ENCODE results near the gene FBXW8. TPM values are rescaled to one million over a fixed set of nuclear protein-coding genes. Genes with fewer than 3 reads are reported as not detected.

The FBXW8 gene
- total RNA-seq, 2 donors from 2014 or later: 10.0 to 10.4 TPM

DNA sequence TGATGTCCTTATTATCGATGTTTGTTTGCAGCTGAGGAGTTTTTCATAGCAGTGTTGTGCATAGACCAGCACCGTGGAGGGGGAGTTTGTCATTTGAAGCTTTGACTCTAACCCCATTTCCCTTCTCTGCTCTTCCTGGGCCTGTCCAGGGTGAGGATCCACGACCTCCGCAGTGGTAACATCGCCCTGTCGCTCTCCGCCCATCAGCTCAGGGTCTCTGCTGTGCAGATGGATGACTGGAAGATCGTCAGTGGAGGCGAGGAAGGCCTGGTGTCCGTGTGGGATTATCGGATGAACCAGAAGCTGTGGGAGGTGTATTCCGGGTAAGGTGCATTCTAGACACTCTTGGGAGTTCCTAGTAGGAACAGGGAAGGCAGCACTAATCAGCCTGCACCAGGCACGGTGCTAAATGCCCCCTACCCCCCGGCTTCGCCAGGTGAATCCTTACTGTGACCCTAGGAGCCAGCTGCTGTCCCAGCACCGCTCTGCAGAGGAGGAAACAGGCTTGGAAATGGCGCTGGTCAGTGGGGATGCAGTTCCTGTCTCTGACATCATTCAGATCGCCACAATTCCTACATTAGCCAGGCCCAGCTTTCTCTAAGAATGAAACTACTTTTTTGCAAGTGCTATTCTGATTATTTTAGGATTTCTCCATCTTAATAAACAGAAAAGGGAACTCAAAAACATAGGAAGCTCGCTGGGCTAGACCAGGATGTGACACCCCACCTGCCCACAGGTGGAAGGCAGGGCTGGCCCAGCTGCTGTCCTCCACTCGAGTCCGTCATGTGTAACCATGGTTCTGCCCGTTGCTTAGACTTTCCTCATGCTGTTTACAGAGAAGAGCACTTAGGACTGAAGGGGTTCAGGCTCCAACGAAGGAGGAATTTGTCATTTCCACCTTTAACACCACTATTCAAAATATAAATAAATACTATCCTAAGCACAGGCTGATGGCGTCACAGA is 113.5 kb downstream of the FBXW8 start:
- Mint-ChIP-seq H3K27me3 (ENCODE audit: low read depth) (no peaks in the 10 kb centered on the region), H3K4me1 (ENCODE audit: low read depth) (peaks cover 8% of the 10 kb centered on the region), H3K4me3 (no peak overlapping the region), H3K9me3 (no peaks in the 10 kb centered on the region), H3K36me3 (ENCODE audit: insufficient read depth in 2 of 2) (peaks cover 0 to 13% of the 10 kb centered on the region in 2 donors), H3K27ac (no peak overlapping the region)
- no peak for DNase-seq
- no peak for ATAC-seq (replicated peaks in 1 of 2)

DNA sequence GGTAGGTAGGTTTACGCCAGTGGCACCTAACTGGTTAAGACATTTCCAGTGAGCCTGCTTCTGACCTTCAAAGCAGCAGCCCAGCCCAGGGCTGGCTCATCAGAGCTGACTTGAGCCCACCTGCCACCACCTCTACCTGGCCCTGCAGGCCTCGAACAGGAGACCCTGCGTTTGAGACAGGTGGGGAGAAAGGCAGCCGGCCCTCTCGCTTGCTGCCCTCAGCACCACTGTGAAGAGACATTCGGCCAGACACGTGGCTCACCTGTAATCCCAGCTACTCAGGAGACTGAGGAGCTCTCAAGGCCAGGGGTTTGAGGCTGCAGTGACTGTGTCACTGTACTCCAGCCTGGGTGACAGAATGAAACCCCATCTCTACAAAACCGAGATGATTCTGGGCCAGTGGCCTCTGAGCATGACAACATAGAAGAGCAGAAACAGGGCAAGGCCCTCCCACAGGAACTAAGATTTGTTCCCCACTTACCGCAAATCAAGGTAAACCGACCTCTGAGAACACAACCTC is 114.3 kb downstream of the FBXW8 start:
- DNase-seq (no peak), ATAC-seq (replicated peaks in 1 of 2) (peak in 1 of 2 donors; percentile 4)
- Mint-ChIP-seq H3K9me3 (no peaks in the 10 kb centered on the region), H3K27me3 (ENCODE audit: low read depth) (no peaks in the 10 kb centered on the region), H3K4me3 (no peak overlapping the region), H3K36me3 (ENCODE audit: insufficient read depth in 2 of 2) (peaks cover 0 to 13% of the 10 kb centered on the region in 2 donors), H3K4me1 (ENCODE audit: low read depth) (peaks cover 8% of the 10 kb centered on the region), H3K27ac (no peak overlapping the region)

DNA sequence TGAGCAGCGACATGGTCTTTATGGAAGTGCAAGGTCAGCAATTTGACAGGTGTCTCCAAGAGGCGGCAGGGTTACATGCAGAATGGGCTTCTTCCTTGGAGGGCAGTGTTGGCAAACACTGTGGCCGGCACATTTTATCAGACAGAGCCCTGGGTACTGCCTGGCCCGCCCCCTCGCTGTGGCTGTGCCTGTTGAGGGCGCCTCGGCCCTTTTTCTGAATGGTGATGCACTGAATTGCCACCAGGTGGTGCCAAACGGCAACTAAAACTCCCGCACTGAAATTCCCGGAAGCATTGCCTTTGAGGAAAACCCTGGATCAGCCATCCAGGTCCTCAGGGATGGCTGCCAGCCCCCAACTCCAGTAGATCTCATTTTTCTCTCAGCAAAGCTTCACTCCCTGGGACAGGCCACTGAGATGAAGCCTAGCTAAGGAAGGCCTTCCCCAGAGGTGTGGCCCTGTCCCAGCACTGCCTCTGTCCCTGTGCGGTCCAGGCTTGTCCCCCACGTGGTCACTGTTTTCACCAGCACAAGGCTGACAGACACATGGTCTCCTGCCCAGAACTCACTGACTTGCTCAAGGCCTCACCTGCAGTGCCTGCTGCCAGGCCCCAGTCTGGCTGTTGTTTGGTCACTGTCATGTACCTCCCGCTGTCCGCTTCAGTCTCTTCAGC is 114.9 kb downstream of the FBXW8 start:
- peaks cover 0 to 13% of the 10 kb centered on the region in 2 donors for H3K36me3 Mint-ChIP-seq (ENCODE audit: insufficient read depth in 2 of 2)
- peak overlapping the region; percentile 80 for H3K27ac Mint-ChIP-seq
- DNase-seq: peak; percentile 31 to 51
- H3K4me1 Mint-ChIP-seq (ENCODE audit: low read depth): peaks cover 8% of the 10 kb centered on the region
- ATAC-seq (replicated peaks in 1 of 2): peak; percentile 67 to 72
- no peaks in the 10 kb centered on the region for H3K9me3 Mint-ChIP-seq
- H3K27me3 Mint-ChIP-seq (ENCODE audit: low read depth): no peaks in the 10 kb centered on the region
- H3K4me3 Mint-ChIP-seq: no peak overlapping the region

DNA sequence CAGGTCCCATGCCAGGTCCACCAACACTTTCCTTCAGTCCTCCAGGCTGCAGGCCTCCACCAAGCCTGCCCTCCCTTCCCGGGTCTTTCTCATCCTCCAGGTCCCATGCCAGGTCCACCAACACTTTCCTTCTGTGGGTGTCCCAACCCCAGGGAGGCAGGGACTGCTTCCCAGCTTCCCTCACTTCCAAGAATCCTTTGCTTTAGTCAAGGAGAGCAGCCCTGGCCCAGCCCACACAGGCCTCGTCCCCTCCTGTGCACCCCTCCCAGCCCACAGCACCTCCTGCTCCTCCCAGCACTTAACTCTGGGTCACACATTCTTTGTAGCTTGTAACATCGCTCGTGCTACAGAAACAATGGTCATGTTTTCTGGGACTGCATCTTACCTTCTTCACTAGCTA is 115.6 kb downstream of the FBXW8 start:
- Mint-ChIP-seq H3K4me3 (no peak overlapping the region), H3K4me1 (ENCODE audit: low read depth) (peaks cover 8% of the 10 kb centered on the region), H3K27me3 (ENCODE audit: low read depth) (no peaks in the 10 kb centered on the region), H3K9me3 (no peaks in the 10 kb centered on the region), H3K27ac (peak overlapping the region; percentile 54), H3K36me3 (ENCODE audit: insufficient read depth in 2 of 2) (peaks cover 0 to 13% of the 10 kb centered on the region in 2 donors)
- ATAC-seq (replicated peaks in 1 of 2) (no peak), DNase-seq (no peak)

DNA sequence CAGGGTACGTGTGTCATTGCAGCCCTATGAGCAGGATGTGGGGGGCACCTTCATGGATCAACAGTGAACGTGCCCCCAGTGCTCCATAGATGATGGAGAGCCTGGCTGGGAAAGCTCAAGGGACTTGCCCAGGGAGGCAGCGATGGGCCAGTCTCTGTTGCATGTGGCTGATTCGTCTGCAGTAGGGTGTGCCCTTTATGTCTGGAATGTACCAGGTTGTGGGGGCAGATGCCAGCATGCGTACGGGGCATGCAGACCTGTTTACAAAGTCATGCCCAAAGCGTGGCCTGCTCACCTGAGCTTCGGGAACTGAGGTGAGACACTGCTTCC is 116.1 kb downstream of the FBXW8 start:
- Mint-ChIP-seq H3K9me3 (no peaks in the 10 kb centered on the region), H3K4me1 (ENCODE audit: low read depth) (peaks cover 8% of the 10 kb centered on the region), H3K27ac (peak overlapping the region; percentile 54), H3K4me3 (no peak overlapping the region), H3K36me3 (ENCODE audit: insufficient read depth in 2 of 2) (peaks cover 0 to 11% of the 10 kb centered on the region in 2 donors), H3K27me3 (ENCODE audit: low read depth) (no peaks in the 10 kb centered on the region)
- ATAC-seq (replicated peaks in 1 of 2) (no peak), DNase-seq (no peak)

DNA sequence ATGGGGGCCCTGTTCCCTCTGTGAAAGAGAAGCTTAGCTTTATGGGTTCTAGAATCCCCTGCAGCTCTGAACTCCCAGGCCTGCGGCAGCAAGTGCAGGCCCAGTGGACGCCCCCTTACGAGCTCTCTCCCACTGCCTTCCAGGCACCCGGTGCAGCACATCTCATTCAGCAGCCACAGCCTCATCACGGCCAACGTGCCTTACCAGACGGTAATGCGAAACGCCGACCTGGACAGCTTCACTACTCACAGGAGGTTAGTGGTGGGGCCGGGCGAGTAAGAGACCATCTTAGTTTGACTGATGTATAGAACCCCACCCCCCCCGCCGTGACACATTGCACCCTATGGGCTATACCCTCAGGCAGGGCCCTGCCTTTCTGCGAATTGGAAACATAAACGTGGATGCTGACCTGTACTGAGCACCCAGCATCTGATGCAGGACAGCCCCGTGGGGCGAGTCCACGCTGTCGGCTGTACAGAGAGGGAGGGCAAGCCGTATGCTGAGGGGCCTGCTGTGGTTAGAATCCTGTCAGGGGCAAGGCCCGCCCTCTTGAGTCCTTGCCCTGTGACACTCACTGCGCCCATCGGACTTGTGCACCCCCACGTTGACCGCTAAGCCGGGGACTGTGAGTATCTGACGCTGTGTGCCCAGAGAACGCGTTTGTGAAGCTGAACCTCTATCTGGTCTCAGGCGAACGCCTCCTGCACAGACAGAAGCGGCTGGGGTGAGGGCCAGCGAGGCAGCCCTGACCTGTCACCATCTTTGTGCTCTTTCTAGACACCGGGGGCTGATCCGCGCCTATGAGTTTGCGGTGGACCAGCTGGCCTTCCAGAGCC is 116.7 kb downstream of the FBXW8 start:
- peaks cover 0 to 11% of the 10 kb centered on the region in 2 donors for H3K36me3 Mint-ChIP-seq (ENCODE audit: insufficient read depth in 2 of 2)
- H3K4me1 Mint-ChIP-seq (ENCODE audit: low read depth): peaks cover 8% of the 10 kb centered on the region
- no peak for ATAC-seq (replicated peaks in 1 of 2)
- H3K9me3 Mint-ChIP-seq: no peaks in the 10 kb centered on the region
- H3K27me3 Mint-ChIP-seq (ENCODE audit: low read depth): peaks cover 2% of the 10 kb centered on the region
- no peak overlapping the region for H3K4me3 Mint-ChIP-seq
- no peak for DNase-seq
- H3K27ac Mint-ChIP-seq: no peak overlapping the region

DNA sequence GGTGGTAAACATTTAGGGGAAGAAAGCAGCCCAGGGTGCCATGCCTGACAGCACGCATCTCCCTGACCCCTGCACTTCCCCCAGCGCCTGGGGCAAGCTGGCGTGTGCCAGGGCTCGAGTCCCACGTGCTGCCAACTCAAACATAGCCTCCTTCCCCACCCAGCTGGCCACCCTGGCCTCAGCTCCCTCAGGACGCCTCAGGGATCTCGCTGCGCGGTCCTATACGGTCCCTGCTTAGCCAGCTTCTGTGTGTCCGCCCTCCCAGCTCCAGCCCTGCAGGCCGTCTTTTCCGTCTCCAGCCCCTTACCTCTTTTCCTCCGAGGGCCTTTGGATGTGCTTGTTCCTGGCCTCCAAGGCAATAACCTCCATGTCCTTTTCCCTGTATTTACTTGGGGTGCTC is 117.5 kb downstream of the FBXW8 start:
- ATAC-seq (replicated peaks in 1 of 2) (no peak), DNase-seq (no peak)
- Mint-ChIP-seq H3K36me3 (ENCODE audit: insufficient read depth in 2 of 2) (peaks cover 0 to 11% of the 10 kb centered on the region in 2 donors), H3K4me3 (no peak overlapping the region), H3K27me3 (ENCODE audit: low read depth) (peaks cover 5% of the 10 kb centered on the region), H3K9me3 (no peaks in the 10 kb centered on the region), H3K4me1 (ENCODE audit: low read depth) (peaks cover 8% of the 10 kb centered on the region), H3K27ac (no peak overlapping the region)

DNA sequence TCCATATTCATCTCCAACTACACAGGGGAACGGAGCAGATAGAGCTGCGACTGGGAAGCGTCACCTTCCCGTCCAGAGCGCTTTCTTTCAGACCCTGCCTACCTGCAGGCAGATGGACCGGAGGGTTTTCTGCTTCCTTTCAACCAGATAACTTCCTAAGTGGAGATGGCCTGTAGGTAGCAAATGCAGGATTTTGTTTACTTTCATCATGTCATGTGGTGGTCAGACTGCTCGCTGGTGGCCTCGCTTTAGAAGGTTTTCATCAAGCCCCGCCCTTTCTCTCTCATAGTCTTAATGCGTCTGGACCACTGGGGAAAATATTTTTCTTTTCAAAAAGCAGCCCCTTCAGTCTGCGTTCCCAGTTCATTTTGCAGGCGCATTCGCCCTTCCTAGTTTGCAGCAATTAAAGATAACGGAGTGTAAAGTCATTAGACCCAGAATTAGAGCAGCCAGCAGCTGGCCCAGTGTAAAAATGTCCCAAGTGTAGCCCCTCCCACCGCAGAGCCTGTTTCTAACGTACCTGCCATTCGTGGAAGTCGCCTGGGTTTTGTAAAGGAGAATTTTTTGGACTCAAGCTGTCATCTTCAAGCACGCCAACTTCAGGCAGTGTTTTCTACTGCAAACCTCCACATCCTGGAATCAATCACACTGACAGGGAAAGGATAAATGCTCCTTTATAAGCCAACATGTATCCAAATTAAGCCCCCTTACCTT is 119.6 kb downstream of the FBXW8 start:
- ATAC-seq (replicated peaks in 1 of 2): no peak
- Mint-ChIP-seq H3K27ac (no peak overlapping the region), H3K36me3 (ENCODE audit: insufficient read depth in 2 of 2) (peaks cover 0 to 6% of the 10 kb centered on the region in 2 donors), H3K9me3 (no peaks in the 10 kb centered on the region), H3K4me1 (ENCODE audit: low read depth) (peaks cover 13% of the 10 kb centered on the region), H3K4me3 (no peak overlapping the region), H3K27me3 (ENCODE audit: low read depth) (peaks cover 15% of the 10 kb centered on the region)
- DNase-seq: no peak

DNA sequence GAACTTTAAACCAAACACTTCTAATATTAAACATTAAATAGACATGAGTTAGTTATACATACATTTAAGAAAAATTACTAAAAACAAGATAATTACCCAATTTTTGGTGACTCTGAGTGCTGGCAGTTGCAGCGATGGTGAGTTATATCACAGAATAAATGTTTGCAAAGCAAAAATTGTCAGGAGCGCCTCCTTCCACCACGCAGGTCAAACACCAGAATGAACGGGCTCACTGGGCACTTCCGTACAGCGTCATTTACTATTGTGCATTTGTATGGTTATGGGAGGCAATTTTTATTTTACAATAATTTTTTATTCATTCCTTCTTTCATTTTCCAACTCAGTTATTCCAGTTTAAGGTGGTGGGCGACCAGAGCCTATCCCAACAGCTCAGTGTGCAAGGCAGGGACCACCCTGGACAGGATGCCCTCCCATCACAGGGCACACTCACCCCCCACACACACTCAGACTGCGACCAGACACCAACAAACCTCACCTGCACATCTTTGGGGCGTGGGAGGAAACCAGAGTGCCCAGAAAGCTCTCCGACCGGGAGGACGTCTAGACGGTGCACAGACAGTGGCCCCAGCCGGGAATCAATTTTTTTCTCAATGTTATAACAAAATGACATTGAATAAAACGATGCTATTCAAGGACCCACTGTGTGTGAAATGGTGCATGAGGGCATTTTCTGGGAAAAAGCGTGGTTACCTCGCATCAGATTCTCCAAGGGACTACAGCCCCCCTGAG is 121.3 kb downstream of the FBXW8 start:
- Mint-ChIP-seq H3K36me3 (ENCODE audit: insufficient read depth in 2 of 2) (no peaks in the 10 kb centered on the region), H3K4me1 (ENCODE audit: low read depth) (peaks cover 8% of the 10 kb centered on the region), H3K27me3 (ENCODE audit: low read depth) (peaks cover 15% of the 10 kb centered on the region), H3K27ac (no peak overlapping the region), H3K9me3 (no peaks in the 10 kb centered on the region), H3K4me3 (no peak overlapping the region)
- ATAC-seq (replicated peaks in 1 of 2) (no peak), DNase-seq (no peak)

DNA sequence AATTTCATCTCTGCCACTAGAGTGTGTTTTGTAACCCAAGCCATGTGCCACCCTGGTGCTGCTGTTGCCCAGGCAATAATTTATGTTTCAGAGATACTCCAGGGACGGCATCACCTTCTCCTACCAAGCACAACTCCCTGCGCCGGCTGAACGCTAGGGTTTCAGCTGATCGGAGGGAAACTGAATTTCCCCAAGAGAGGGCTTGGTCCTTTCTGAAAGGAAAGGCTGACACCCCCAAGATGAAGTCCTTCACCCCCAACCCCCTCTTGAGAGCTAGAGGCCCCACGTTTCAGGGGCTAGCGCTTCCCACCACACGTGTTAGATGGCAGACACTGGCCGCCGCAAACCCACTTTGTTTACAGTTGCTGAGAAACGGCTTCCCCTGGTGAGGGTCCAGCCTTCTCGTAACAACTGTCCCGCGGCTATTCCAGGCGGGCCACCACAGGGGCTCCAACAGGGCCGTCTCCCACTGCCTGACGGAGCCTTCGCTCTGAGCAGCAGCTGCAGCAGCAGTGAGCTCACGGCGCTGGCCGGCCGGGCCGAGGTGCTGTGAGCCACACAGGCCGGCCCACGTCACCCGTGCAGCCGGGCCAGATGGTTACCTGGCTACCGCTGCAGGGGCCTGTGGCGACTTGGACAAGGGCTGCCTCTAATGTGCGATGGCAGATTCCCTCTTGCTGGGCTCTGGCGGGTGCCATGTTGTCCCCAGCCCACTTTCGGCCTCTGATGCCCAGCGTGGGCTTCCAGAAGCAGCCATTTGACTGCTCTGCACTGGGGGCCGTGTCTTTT is 122.0 kb downstream of the FBXW8 start:
- ATAC-seq (replicated peaks in 1 of 2): peak in 1 of 2 donors; percentile 21
- Mint-ChIP-seq H3K9me3 (no peaks in the 10 kb centered on the region), H3K4me1 (ENCODE audit: low read depth) (peaks cover 8% of the 10 kb centered on the region), H3K4me3 (no peak overlapping the region), H3K27ac (no peak overlapping the region), H3K36me3 (ENCODE audit: insufficient read depth in 2 of 2) (no peaks in the 10 kb centered on the region), H3K27me3 (ENCODE audit: low read depth) (peaks cover 15% of the 10 kb centered on the region)
- DNase-seq: no peak

Measured in activated T-cell treated with anti-CD3 and anti-CD28 coated beads, Interleukin-2, amount 50 U/mL, for 72 hours (primary cell).